HepG2 (cell line): Measurements from ENCODE around the gene THADA. TPM values are rescaled to one million over a fixed set of nuclear protein-coding genes. Genes with fewer than 3 reads are reported as not detected.
A peak's percentile ranks its signal among the peaks of the same experiment; 100 is the strongest.

ENCODE experiments used
- BRD4 ChIP-seq: sonication (generic); formaldehyde crosslinking; IDR thresholded peaks from 2 replicates; pipeline ENCODE4 v1.4.0; 2020; ENCODE audit warnings: missing genetic modification reagents
- CHD4 ChIP-seq: fragments of 200-600 bp; sonication (generic); IDR thresholded peaks from 2 replicates; pipeline ENCODE4 v1.7.0; 2017; ENCODE audit warnings: mild to moderate bottlenecking, low read length, borderline replicate concordance
- ETS1 ChIP-seq: sonication (generic); formaldehyde crosslinking; IDR thresholded peaks from 2 replicates; pipeline ENCODE4 v1.4.0; 2020; ENCODE audit warnings: missing genetic modification reagents
- FIP1L1 ChIP-seq: fragments of 200-400 bp; formaldehyde crosslinking; IDR thresholded peaks from 2 replicates; pipeline ENCODE4 v1.6.1; 2018; ENCODE audit warnings: low read depth, mild to moderate bottlenecking, low read length, moderate library complexity, borderline replicate concordance; ENCODE audit not compliant: insufficient read depth
- MEF2D ChIP-seq: sonication (generic); formaldehyde crosslinking; IDR thresholded peaks from 2 replicates; pipeline ENCODE4 v1.5.1; 2020; ENCODE audit warnings: mild to moderate bottlenecking, missing genetic modification reagents
- MLXIP ChIP-seq: sonication (generic); formaldehyde crosslinking; IDR thresholded peaks from 2 replicates; pipeline ENCODE4 v1.9.0; 2021; ENCODE audit warnings: missing genetic modification reagents, borderline replicate concordance
- NFKBIZ ChIP-seq: IDR thresholded peaks from 2 replicates; pipeline ENCODE4 v1.6.1; 2018; ENCODE audit warnings: missing genetic modification reagents, missing compliant biosample characterization
- POGZ ChIP-seq: sonication (generic); formaldehyde crosslinking; IDR thresholded peaks from 2 replicates; pipeline ENCODE4 v1.4.0; 2020; ENCODE audit warnings: mild to moderate bottlenecking, missing genetic modification reagents
- TEAD3 ChIP-seq: optimal IDR thresholded peaks from 2 replicates; pipeline ENCODE3; 2016; ENCODE audit warnings: borderline replicate concordance
- ZFP90 ChIP-seq: sonication (generic); formaldehyde crosslinking; IDR thresholded peaks from 2 replicates; pipeline ENCODE4 v1.8.0; 2022; ENCODE audit warnings: missing genetic modification reagents, mild to moderate bottlenecking, inconsistent platforms, borderline replicate concordance
- ZNF17 ChIP-seq: sonication (generic); formaldehyde crosslinking; IDR thresholded peaks from 2 replicates; pipeline ENCODE4 v1.5.0; 2020; ENCODE audit warnings: mild to moderate bottlenecking, missing genetic modification reagents
- ZNF441 ChIP-seq: sonication (generic); formaldehyde crosslinking; IDR thresholded peaks from 2 replicates; pipeline ENCODE4 v1.7.0; 2021; ENCODE audit warnings: missing genetic modification reagents, borderline replicate concordance
- ZNF550 ChIP-seq: sonication (generic); formaldehyde crosslinking; IDR thresholded peaks from 2 replicates; pipeline ENCODE4 v1.4.0; 2020; ENCODE audit warnings: mild to moderate bottlenecking, missing genetic modification reagents, borderline replicate concordance
- polyA plus RNA-seq, 8 experiments: library from polyadenylated mRNA; depleted of rRNA in 3 of 8; stranded (reverse) in 7 of 8; unstranded in 1 of 8; fragments of >200 nt; fragmentation: Illumina TruSeq in 4 of 8; extraction: Trizol in 4 of 8; gene quantifications; 2 replicates each; pipeline versions ENCODE4 v1.2.1 to v1.2.3, GENCODE V29; 2011 to 2016; ENCODE audit warnings: low read depth in 4 of 8, missing spikeins in 1 of 8, mixed read lengths in 1 of 8; ENCODE audit not compliant: insufficient read depth in 1 of 8
- total RNA-seq, 5 experiments: library from RNA; depleted of rRNA; stranded (reverse); fragments of >200 nt; fragmentation: Illumina TruSeq; extraction: Trizol; gene quantifications; 2 replicates each; pipeline ENCODE4 v1.2.3, GENCODE V29; 2016; ENCODE audit warnings: low read depth in 1 of 5
- TF ChIP-seq, protein P1 (sequence below): sonication (generic); formaldehyde crosslinking; IDR thresholded peaks from 2 replicates; pipeline ENCODE4 v1.5.1; 2020; ENCODE audit warnings: missing genetic modification reagents, mild to moderate bottlenecking, borderline replicate concordance
- TF ChIP-seq, protein P2 (sequence below): sonication (generic); formaldehyde crosslinking; conservative IDR thresholded peaks from 2 replicates; pipeline ENCODE4 v1.4.0; 2020; ENCODE audit warnings: mild to moderate bottlenecking, missing genetic modification reagents, moderate library complexity
- TF ChIP-seq, protein P3 (sequence below): sonication (generic); formaldehyde crosslinking; IDR thresholded peaks from 2 replicates; pipeline ENCODE4 v1.4.0; 2020; ENCODE audit warnings: missing genetic modification reagents

Gene THADA
- total and polyA plus RNA-seq, 2 of the 13 experiments (the other 11 are each of a cell fraction or from before 2014, with no cell fraction given) = 12.7 to 21.7 TPM

GRCh38 chr2:43221763-43222474 lies 373.9 kb downstream of the THADA start (continued):
- TF ChIP-seq ZNF441 (CRISPR knock-in tag) (peak; percentile 85), ZNF550 (CRISPR knock-in tag) (no peak), MEF2D (CRISPR knock-in tag) (peak; percentile 89), TEAD3 (CRISPR knock-in tag) (peak; percentile 72), ETS1 (CRISPR knock-in tag) (no peak), ZFP90 (CRISPR knock-in tag) (no peak), MLXIP (CRISPR knock-in tag) (no peak), FIP1L1 (peak; percentile 79; the same call in 1 of the 2 replicates), NFKBIZ (CRISPR knock-in tag) (no peak), ZNF17 (CRISPR knock-in tag) (no peak), BRD4 (CRISPR knock-in tag) (no peak), POGZ (CRISPR knock-in tag) (peak; percentile 36; the same call in 1 of the 2 replicates), CHD4 (no peak)
- TF ChIP-seq, protein P1, sequence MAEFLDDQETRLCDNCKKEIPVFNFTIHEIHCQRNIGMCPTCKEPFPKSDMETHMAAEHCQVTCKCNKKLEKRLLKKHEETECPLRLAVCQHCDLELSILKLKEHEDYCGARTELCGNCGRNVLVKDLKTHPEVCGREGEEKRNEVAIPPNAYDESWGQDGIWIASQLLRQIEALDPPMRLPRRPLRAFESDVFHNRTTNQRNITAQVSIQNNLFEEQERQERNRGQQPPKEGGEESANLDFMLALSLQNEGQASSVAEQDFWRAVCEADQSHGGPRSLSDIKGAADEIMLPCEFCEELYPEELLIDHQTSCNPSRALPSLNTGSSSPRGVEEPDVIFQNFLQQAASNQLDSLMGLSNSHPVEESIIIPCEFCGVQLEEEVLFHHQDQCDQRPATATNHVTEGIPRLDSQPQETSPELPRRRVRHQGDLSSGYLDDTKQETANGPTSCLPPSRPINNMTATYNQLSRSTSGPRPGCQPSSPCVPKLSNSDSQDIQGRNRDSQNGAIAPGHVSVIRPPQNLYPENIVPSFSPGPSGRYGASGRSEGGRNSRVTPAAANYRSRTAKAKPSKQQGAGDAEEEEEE (CRISPR knock-in tag) = no peak
- TF ChIP-seq, protein P2, sequence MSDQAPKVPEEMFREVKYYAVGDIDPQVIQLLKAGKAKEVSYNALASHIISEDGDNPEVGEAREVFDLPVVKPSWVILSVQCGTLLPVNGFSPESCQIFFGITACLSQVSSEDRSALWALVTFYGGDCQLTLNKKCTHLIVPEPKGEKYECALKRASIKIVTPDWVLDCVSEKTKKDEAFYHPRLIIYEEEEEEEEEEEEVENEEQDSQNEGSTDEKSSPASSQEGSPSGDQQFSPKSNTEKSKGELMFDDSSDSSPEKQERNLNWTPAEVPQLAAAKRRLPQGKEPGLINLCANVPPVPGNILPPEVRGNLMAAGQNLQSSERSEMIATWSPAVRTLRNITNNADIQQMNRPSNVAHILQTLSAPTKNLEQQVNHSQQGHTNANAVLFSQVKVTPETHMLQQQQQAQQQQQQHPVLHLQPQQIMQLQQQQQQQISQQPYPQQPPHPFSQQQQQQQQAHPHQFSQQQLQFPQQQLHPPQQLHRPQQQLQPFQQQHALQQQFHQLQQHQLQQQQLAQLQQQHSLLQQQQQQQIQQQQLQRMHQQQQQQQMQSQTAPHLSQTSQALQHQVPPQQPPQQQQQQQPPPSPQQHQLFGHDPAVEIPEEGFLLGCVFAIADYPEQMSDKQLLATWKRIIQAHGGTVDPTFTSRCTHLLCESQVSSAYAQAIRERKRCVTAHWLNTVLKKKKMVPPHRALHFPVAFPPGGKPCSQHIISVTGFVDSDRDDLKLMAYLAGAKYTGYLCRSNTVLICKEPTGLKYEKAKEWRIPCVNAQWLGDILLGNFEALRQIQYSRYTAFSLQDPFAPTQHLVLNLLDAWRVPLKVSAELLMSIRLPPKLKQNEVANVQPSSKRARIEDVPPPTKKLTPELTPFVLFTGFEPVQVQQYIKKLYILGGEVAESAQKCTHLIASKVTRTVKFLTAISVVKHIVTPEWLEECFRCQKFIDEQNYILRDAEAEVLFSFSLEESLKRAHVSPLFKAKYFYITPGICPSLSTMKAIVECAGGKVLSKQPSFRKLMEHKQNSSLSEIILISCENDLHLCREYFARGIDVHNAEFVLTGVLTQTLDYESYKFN (CRISPR knock-in tag) = peak; percentile 49
- TF ChIP-seq, protein P3, sequence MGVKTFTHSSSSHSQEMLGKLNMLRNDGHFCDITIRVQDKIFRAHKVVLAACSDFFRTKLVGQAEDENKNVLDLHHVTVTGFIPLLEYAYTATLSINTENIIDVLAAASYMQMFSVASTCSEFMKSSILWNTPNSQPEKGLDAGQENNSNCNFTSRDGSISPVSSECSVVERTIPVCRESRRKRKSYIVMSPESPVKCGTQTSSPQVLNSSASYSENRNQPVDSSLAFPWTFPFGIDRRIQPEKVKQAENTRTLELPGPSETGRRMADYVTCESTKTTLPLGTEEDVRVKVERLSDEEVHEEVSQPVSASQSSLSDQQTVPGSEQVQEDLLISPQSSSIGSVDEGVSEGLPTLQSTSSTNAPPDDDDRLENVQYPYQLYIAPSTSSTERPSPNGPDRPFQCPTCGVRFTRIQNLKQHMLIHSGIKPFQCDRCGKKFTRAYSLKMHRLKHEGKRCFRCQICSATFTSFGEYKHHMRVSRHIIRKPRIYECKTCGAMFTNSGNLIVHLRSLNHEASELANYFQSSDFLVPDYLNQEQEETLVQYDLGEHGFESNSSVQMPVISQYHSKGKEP = no peak
